CD4-positive, CD25-positive, alpha-beta regulatory T cell (primary cell): ENCODE results near the gene DHX58. TPM values are rescaled to one million over a fixed set of nuclear protein-coding genes. Genes with fewer than 3 reads are reported as not detected.

Experiments used
- ATAC-seq, 2 donors: fragments of 150-1000 bp; cut with Tn5 transposase; one replicate each; pipeline ENCODE4 v1.10.0; 2021; ENCODE audit warnings: low read depth in 2 of 2, moderate number of reproducible peaks in 2 of 2, moderate library complexity in 1 of 2
- DNase-seq, 3 donors: peaks; one replicate each; pipeline versions ENCODE4 v3.0.0 to v3.0.0-alpha.2; 2012 to 2022; ENCODE audit warnings: mixed read lengths in 1 of 3
- H3K27ac ChIP-seq: one replicate; pipeline ENCODE4 v1.7.0; 2013; ENCODE audit warnings: mild to moderate bottlenecking, low read length; ENCODE audit not compliant: insufficient read depth, poor library complexity, severe bottlenecking
- H3K27me3 ChIP-seq: one replicate; pipeline ENCODE4 v1.7.0; 2013; ENCODE audit warnings: low read length; ENCODE audit not compliant: control insufficient read depth, insufficient read depth
- H3K36me3 ChIP-seq: one replicate; pipeline ENCODE4 v1.7.0; 2013; ENCODE audit warnings: mild to moderate bottlenecking, low read length, moderate library complexity; ENCODE audit not compliant: control insufficient read depth, insufficient read depth
- H3K4me1 ChIP-seq: 2 replicates; pipeline ENCODE4 v1.7.0; 2013; ENCODE audit warnings: mild to moderate bottlenecking, low read length; ENCODE audit not compliant: insufficient read depth, control insufficient read depth, poor library complexity, severe bottlenecking
- H3K4me3 ChIP-seq: one replicate; pipeline ENCODE4 v1.7.0; 2013; ENCODE audit warnings: low read depth, mild to moderate bottlenecking, low read length, moderate library complexity
- H3K9me3 ChIP-seq, 2 experiments: 1 replicate in 1 of 2; 2 replicates in 1 of 2; pipeline ENCODE4 v1.7.0; 2013; ENCODE audit warnings: low read length in 2 of 2, mild to moderate bottlenecking in 1 of 2, moderate library complexity in 1 of 2; ENCODE audit not compliant: control insufficient read depth in 2 of 2
- H3K27ac Mint-ChIP-seq, 3 donors: one replicate each; pipeline ENCODE4 v1.8.0; 2020 to 2022; ENCODE audit warnings: mild to moderate bottlenecking in 3 of 3, mixed read lengths in 3 of 3, moderate library complexity in 2 of 3
- H3K27me3 Mint-ChIP-seq: one replicate; pipeline ENCODE4 v1.8.0; 2022; ENCODE audit warnings: mild to moderate bottlenecking, mixed read lengths
- H3K36me3 Mint-ChIP-seq: one replicate; pipeline ENCODE4 v1.8.0; 2020; ENCODE audit warnings: mixed read lengths
- H3K4me1 Mint-ChIP-seq, 4 donors: one replicate each; pipeline ENCODE4 v1.8.0; 2020 to 2022; ENCODE audit warnings: mixed read lengths in 4 of 4, mild to moderate bottlenecking in 1 of 4
- H3K4me3 Mint-ChIP-seq, 4 donors: one replicate each; pipeline ENCODE4 v1.8.0; 2020 to 2022; ENCODE audit warnings: mild to moderate bottlenecking in 4 of 4, mixed read lengths in 4 of 4, moderate library complexity in 3 of 4
- H3K9me3 Mint-ChIP-seq, 7 donors: one replicate each; pipeline ENCODE4 v1.8.0; 2020 to 2022; ENCODE audit warnings: mixed read lengths in 7 of 7, mild to moderate bottlenecking in 3 of 7, moderate library complexity in 2 of 7
- polyA plus RNA-seq, 4 donors: library from polyadenylated mRNA; unstranded; fragments of 300-500 nt; fragmentation: Illumina TruSeq; gene quantifications; one replicate each; pipeline ENCODE4 v1.2.3, GENCODE V29; 2021
- total RNA-seq: library from RNA; stranded (reverse); gene quantifications from one replicate; pipeline ENCODE4 v1.2.3, GENCODE V29; 2022

DHX58 gene
- total and polyA plus RNA-seq, 5 donors from 2014 or later: 7.2 to 24.4 (median 16.0) TPM

- Histone ChIP-seq H3K4me1 (no peaks in the 10 kb centered on the region), H3K36me3 (no peaks in the 10 kb centered on the region), H3K27me3 (peaks cover 4% of the 10 kb centered on the region), H3K4me3 (no peak overlapping the region), H3K9me3 (no peaks in the 10 kb centered on the region), H3K27ac (no peak overlapping the region)
- H3K4me3 Mint-ChIP-seq: no peak overlapping the region
- H3K36me3 Mint-ChIP-seq: no peaks in the 10 kb centered on the region
- no peak overlapping the region for H3K27ac Mint-ChIP-seq
- DNase-seq (no peak), ATAC-seq (no peak)
- peaks cover 0 to 3% (median 0%) of the 10 kb centered on the region in 7 donors for H3K9me3 Mint-ChIP-seq
- H3K27me3 Mint-ChIP-seq: peaks cover 33% of the 10 kb centered on the region
- H3K4me1 Mint-ChIP-seq: peaks cover 0 to 4% (median 0%) of the 10 kb centered on the region in 4 donors
These were observed 55.9 kb downstream of the DHX58 start for GRCh38 chr17:42056635-42057034.

- peaks cover 0 to 7% (median 2%) of the 10 kb centered on the region in 4 donors for H3K4me1 Mint-ChIP-seq
- H3K4me1 ChIP-seq: peaks cover 4% of the 10 kb centered on the region
- H3K27me3 Mint-ChIP-seq: peaks cover 39% of the 10 kb centered on the region
- no peak overlapping the region for H3K27ac ChIP-seq
- H3K4me3 Mint-ChIP-seq: no peak overlapping the region
- H3K4me3 ChIP-seq: no peak overlapping the region
- ATAC-seq: no peak
- no peak for DNase-seq
- no peaks in the 10 kb centered on the region for H3K36me3 ChIP-seq
- H3K36me3 Mint-ChIP-seq: no peaks in the 10 kb centered on the region
- no peak overlapping the region for H3K27ac Mint-ChIP-seq
- no peaks in the 10 kb centered on the region for H3K9me3 ChIP-seq
- peaks cover 4% of the 10 kb centered on the region for H3K27me3 ChIP-seq
- peaks cover 0 to 5% (median 0%) of the 10 kb centered on the region in 7 donors for H3K9me3 Mint-ChIP-seq
These were observed 57.0 kb downstream of the DHX58 start for GRCh38 chr17:42055496-42055895.

GRCh38 chr17:42055027-42055426, 57.5 kb downstream of the DHX58 start:
- no peak for ATAC-seq
- Histone ChIP-seq H3K27ac (no peak overlapping the region), H3K27me3 (peaks cover 4% of the 10 kb centered on the region), H3K4me1 (peaks cover 8% of the 10 kb centered on the region), H3K4me3 (no peak overlapping the region), H3K9me3 (no peaks in the 10 kb centered on the region), H3K36me3 (no peaks in the 10 kb centered on the region)
- Mint-ChIP-seq H3K27ac (no peak overlapping the region), H3K4me1 (peaks cover 0 to 7% (median 1%) of the 10 kb centered on the region in 4 donors), H3K36me3 (no peaks in the 10 kb centered on the region), H3K9me3 (peaks cover 0 to 5% (median 0%) of the 10 kb centered on the region in 7 donors), H3K27me3 (peaks cover 34% of the 10 kb centered on the region), H3K4me3 (no peak overlapping the region)
- no peak for DNase-seq

GRCh38 chr17:42053731-42054500, 58.6 kb downstream of the DHX58 start:
- Mint-ChIP-seq H3K36me3 (no peaks in the 10 kb centered on the region), H3K4me1 (peaks cover 0 to 11% (median 0%) of the 10 kb centered on the region in 4 donors), H3K27ac (no peak overlapping the region), H3K9me3 (peaks cover 0 to 5% (median 0%) of the 10 kb centered on the region in 7 donors), H3K4me3 (no peak overlapping the region), H3K27me3 (peaks cover 43% of the 10 kb centered on the region)
- H3K27me3 ChIP-seq: peaks cover 11% of the 10 kb centered on the region
- ATAC-seq (no peak), DNase-seq (no peak)
- H3K36me3 ChIP-seq: no peaks in the 10 kb centered on the region
- H3K9me3 ChIP-seq: no peaks in the 10 kb centered on the region
- H3K27ac ChIP-seq: no peak overlapping the region
- no peak overlapping the region for H3K4me3 ChIP-seq
- H3K4me1 ChIP-seq: peaks cover 11% of the 10 kb centered on the region

GRCh38 chr17:42052346-42052877, 60.1 kb downstream of the DHX58 start:
- ATAC-seq: no peak
- H3K9me3 ChIP-seq: no peaks in the 10 kb centered on the region
- no peak overlapping the region for H3K4me3 ChIP-seq
- no peak overlapping the region for H3K4me3 Mint-ChIP-seq
- H3K27ac Mint-ChIP-seq: no peak overlapping the region
- H3K4me1 ChIP-seq: peaks cover 11% of the 10 kb centered on the region
- H3K36me3 Mint-ChIP-seq: no peaks in the 10 kb centered on the region
- DNase-seq: no peak
- H3K36me3 ChIP-seq: no peaks in the 10 kb centered on the region
- peaks cover 0 to 11% (median 0%) of the 10 kb centered on the region in 4 donors for H3K4me1 Mint-ChIP-seq
- peaks cover 54% of the 10 kb centered on the region for H3K27me3 Mint-ChIP-seq
- H3K9me3 Mint-ChIP-seq: peaks cover 0 to 5% (median 0%) of the 10 kb centered on the region in 7 donors
- H3K27ac ChIP-seq: no peak overlapping the region
- H3K27me3 ChIP-seq: peaks cover 11% of the 10 kb centered on the region

GRCh38 chr17:42051645-42052044, 60.9 kb downstream of the DHX58 start:
- no peak for DNase-seq
- Mint-ChIP-seq H3K9me3 (peaks cover 0 to 5% (median 0%) of the 10 kb centered on the region in 7 donors), H3K4me3 (peak overlapping the region in 2 of 4 donors; percentile 65 to 84), H3K36me3 (no peaks in the 10 kb centered on the region), H3K27me3 (peaks cover 54% of the 10 kb centered on the region), H3K4me1 (peaks cover 0 to 11% (median 0%) of the 10 kb centered on the region in 4 donors), H3K27ac (no peak overlapping the region)
- Histone ChIP-seq H3K4me3 (no peak overlapping the region), H3K4me1 (peaks cover 11% of the 10 kb centered on the region), H3K27ac (no peak overlapping the region), H3K36me3 (no peaks in the 10 kb centered on the region), H3K9me3 (no peaks in the 10 kb centered on the region), H3K27me3 (peaks cover 11% of the 10 kb centered on the region)
- no peak for ATAC-seq
